IMR-90 (cell line): Measurements from ENCODE around the gene FNDC1. TPM values are rescaled to one million over a fixed set of nuclear protein-coding genes. Genes with fewer than 3 reads are reported as not detected.

ENCODE experiments used
- ATAC-seq: fragments of 200-7000 bp; cut with Tn5 transposase; 2 replicates; pipeline ENCODE4 v1.9.1; 2020; ENCODE audit warnings: low read depth, mild to moderate bottlenecking, moderate library complexity
- BruUV-seq: library from RNA; stranded (reverse); fragments of 400-500 nt; replicated peaks from 2 replicates; lab custom pipeline; 2021; lab: Mats Ljungman, UMichigan
- CTCF ChIA-PET: fragments of 300-600 bp; formaldehyde crosslinking; extraction: SDS; loops from one replicate; lab custom pipeline; 2021; ENCODE audit warnings: antibody characterized with exemption; lab: Yijun Ruan, JAX
- POLR2A ChIA-PET: fragments of 300-600 bp; sonication (Branson Sonifier 250); formaldehyde crosslinking; loops from one replicate; lab custom pipeline; 2022; ENCODE audit warnings: antibody characterized with exemption; ENCODE audit not compliant: unreplicated experiment; lab: Charles Lee
- DNase-seq: peaks from one replicate; pipeline ENCODE4 v3.0.0; 2013
- H2AFZ ChIP-seq: replicated peaks from 2 replicates; pipeline ENCODE3; 2013; ENCODE audit warnings: low read length, mild to moderate bottlenecking; ENCODE audit not compliant: poor library complexity
- H2AK5ac ChIP-seq: 2 replicates; pipeline ENCODE4 v1.6.1; 2013; ENCODE audit warnings: low read depth, low read length, inconsistent platforms
- H2AK9ac ChIP-seq: replicated peaks from 2 replicates; pipeline ENCODE3; 2013; ENCODE audit warnings: mild to moderate bottlenecking, low read depth, low read length, moderate library complexity; ENCODE audit not compliant: poor library complexity
- H2BK120ac ChIP-seq: 2 replicates; pipeline ENCODE4 v1.6.1; 2013; ENCODE audit warnings: low read depth, low read length, inconsistent platforms
- H2BK15ac ChIP-seq: 3 replicates; pipeline ENCODE4 v1.6.1; 2013; ENCODE audit warnings: low read depth, low read length, inconsistent platforms
- H2BK20ac ChIP-seq: 2 replicates; pipeline ENCODE4 v1.6.1; 2013; ENCODE audit warnings: low read depth, mild to moderate bottlenecking, inconsistent platforms, low read length, moderate library complexity
- H2BK5ac ChIP-seq: 2 replicates; pipeline ENCODE4 v1.6.1; 2013; ENCODE audit warnings: mild to moderate bottlenecking, low read depth, low read length, inconsistent platforms; ENCODE audit not compliant: poor library complexity, severe bottlenecking
- H3K14ac ChIP-seq: replicated peaks from 2 replicates; pipeline ENCODE4 v1.6.1; 2013; ENCODE audit warnings: low read depth, low read length, inconsistent platforms
- H3K18ac ChIP-seq: 2 replicates; pipeline ENCODE4 v1.6.1; 2013; ENCODE audit warnings: low read depth, low read length, control low read depth
- H3K23ac ChIP-seq: 2 replicates; pipeline ENCODE4 v1.6.1; 2013; ENCODE audit warnings: low read depth, low read length, inconsistent platforms
- H3K27ac ChIP-seq: 2 replicates; pipeline ENCODE4 v1.5.1; 2013; ENCODE audit warnings: mild to moderate bottlenecking, control low read depth, low read length; ENCODE audit not compliant: insufficient read depth
- H3K27me3 ChIP-seq: 2 replicates; pipeline ENCODE4 v1.6.1; 2013; ENCODE audit warnings: low read length; ENCODE audit not compliant: control insufficient read depth, insufficient read depth
- H3K36me3 ChIP-seq: 2 replicates; pipeline ENCODE4 v1.6.1; 2013; ENCODE audit warnings: low read length, mixed read lengths; ENCODE audit not compliant: control insufficient read depth, insufficient read depth
- H3K4ac ChIP-seq: 2 replicates; pipeline ENCODE4 v1.6.1; 2013; ENCODE audit warnings: low read depth, low read length, inconsistent platforms
- H3K4me1 ChIP-seq: 2 replicates; pipeline ENCODE4 v1.6.1; 2013; ENCODE audit warnings: low read length, mixed read lengths; ENCODE audit not compliant: control insufficient read depth, insufficient read depth
- H3K4me2 ChIP-seq: 2 replicates; pipeline ENCODE4 v1.6.1; 2013; ENCODE audit warnings: low read depth, mild to moderate bottlenecking, control low read depth, low read length, moderate library complexity
- H3K4me3 ChIP-seq: 2 replicates; pipeline ENCODE4 v1.5.1; 2013; ENCODE audit warnings: low read depth, mild to moderate bottlenecking, control low read depth, low read length, moderate library complexity; ENCODE audit not compliant: insufficient read depth
- H3K56ac ChIP-seq: 2 replicates; pipeline ENCODE4 v1.6.1; 2013; ENCODE audit warnings: low read length, inconsistent platforms; ENCODE audit not compliant: insufficient read depth; ENCODE audit errors: extremely low read depth
- H3K79me1 ChIP-seq, 2 experiments: 2 replicates each; pipeline ENCODE4 v1.6.1; 2013; ENCODE audit warnings: low read length in 2 of 2, inconsistent platforms in 1 of 2, low read depth in 1 of 2
- H3K9ac ChIP-seq: 2 replicates; pipeline ENCODE4 v1.6.1; 2013; ENCODE audit warnings: low read depth, low read length, control low read depth
- H3K9me1 ChIP-seq: 2 replicates; pipeline ENCODE4 v1.6.1; 2013; ENCODE audit warnings: low read length, inconsistent platforms; ENCODE audit not compliant: insufficient read depth
- H3K9me3 ChIP-seq: 2 replicates; pipeline ENCODE4 v1.6.1; 2013; ENCODE audit warnings: low read length; ENCODE audit not compliant: control insufficient read depth, insufficient read depth
- H4K20me1 ChIP-seq: 2 replicates; pipeline ENCODE4 v1.6.1; 2013; ENCODE audit warnings: low read length, inconsistent platforms; ENCODE audit not compliant: insufficient read depth
- H4K5ac ChIP-seq: 2 replicates; pipeline ENCODE4 v1.6.1; 2013; ENCODE audit warnings: mild to moderate bottlenecking, low read depth, low read length, control low read depth
- H4K8ac ChIP-seq, 2 experiments: 2 replicates each; pipeline ENCODE4 v1.6.1; 2013; ENCODE audit warnings: low read depth in 2 of 2, low read length in 2 of 2, control low read depth in 1 of 2, inconsistent platforms in 1 of 2
- H4K91ac ChIP-seq: 2 replicates; pipeline ENCODE4 v1.6.1; 2013; ENCODE audit warnings: low read depth, low read length, inconsistent platforms; ENCODE audit not compliant: insufficient read depth
- BHLHE40 ChIP-seq: fragments of 150-350 bp; IDR thresholded peaks from 2 replicates; pipeline ENCODE4 v1.6.1; 2016; ENCODE audit warnings: mild to moderate bottlenecking, low read depth, low read length
- CEBPB ChIP-seq: IDR thresholded peaks from 2 replicates; pipeline ENCODE4 v1.6.1; 2012; ENCODE audit warnings: low read depth, low read length, improper control_type of control experiment
- CHD1 ChIP-seq: IDR thresholded peaks from 2 replicates; pipeline ENCODE4 v1.6.1; 2012; ENCODE audit warnings: low read depth, low read length, improper control_type of control experiment
- FOS ChIP-seq: fragments of 150-350 bp; IDR thresholded peaks from 2 replicates; pipeline ENCODE4 v1.6.1; 2016; ENCODE audit warnings: low read depth, low read length
- MAFK ChIP-seq: IDR thresholded peaks from 2 replicates; pipeline ENCODE4 v1.6.1; 2012; ENCODE audit warnings: low read depth, low read length, improper control_type of control experiment
- MAZ ChIP-seq: IDR thresholded peaks from 2 replicates; pipeline ENCODE4 v1.6.1; 2012; ENCODE audit warnings: low read depth, mild to moderate bottlenecking, low read length, improper control_type of control experiment, moderate library complexity, borderline replicate concordance
- MXI1 ChIP-seq: IDR thresholded peaks from 2 replicates; pipeline ENCODE4 v1.6.1; 2012; ENCODE audit warnings: low read depth, mild to moderate bottlenecking, low read length, moderate library complexity, borderline replicate concordance
- NFE2L2 ChIP-seq: fragments of 150-350 bp; IDR thresholded peaks from 2 replicates; pipeline ENCODE4 v1.6.1; 2016; ENCODE audit warnings: low read depth, mild to moderate bottlenecking, low read length
- POLR2A ChIP-seq: IDR thresholded peaks from 2 replicates; pipeline ENCODE4 v1.6.1; 2012; ENCODE audit warnings: mild to moderate bottlenecking, low read depth, low read length
- RAD21 ChIP-seq: IDR thresholded peaks from 2 replicates; pipeline ENCODE4 v1.6.1; 2012; ENCODE audit warnings: low read length, improper control_type of control experiment
- RCOR1 ChIP-seq: IDR thresholded peaks from 2 replicates; pipeline ENCODE4 v1.6.1; 2012; ENCODE audit warnings: mild to moderate bottlenecking, low read length, improper control_type of control experiment; ENCODE audit not compliant: insufficient replicate concordance
- RFX5 ChIP-seq: IDR thresholded peaks from 2 replicates; pipeline ENCODE4 v1.8.0; 2012; ENCODE audit warnings: low read depth, mild to moderate bottlenecking, low read length, moderate library complexity
- SMC3 ChIP-seq: fragments of 150-350 bp; IDR thresholded peaks from 2 replicates; pipeline ENCODE4 v1.6.1; 2016; ENCODE audit warnings: low read depth, mild to moderate bottlenecking, antibody characterized with exemption, low read length, moderate library complexity
- WGBS, 2 experiments: methylation state at CpG; one replicate each; pipeline versions ENCODE4 v1.1.5 to v1.1.7; 2013; ENCODE audit warnings: missing lambda C conversion rate in 2 of 2; ENCODE audit not compliant: insufficient read length in 1 of 2; ENCODE audit errors: extremely low coverage in 2 of 2; 5-methylcytosine and 5-hydroxymethylcytosine counted together
- dilution Hi-C: fragments of 300-500 bp; cut with HindIII; formaldehyde crosslinking; loops from one replicate; pipeline ENCODE4 v1.14.3; 2018; ENCODE audit warnings: low sequenced_read_pairs; ENCODE audit not compliant: unreplicated experiment
- in situ Hi-C: fragments of 300-500 bp; cut with MboI; formaldehyde crosslinking; loops from 3 replicates; pipeline ENCODE4 v1.14.3; 2019; ENCODE audit warnings: low sequenced_read_pairs, inconsistent platforms, mixed read lengths
- intact Hi-C: fragments of 100-400 bp; cut with micrococcal nuclease; formaldehyde crosslinking; loops from 2 replicates; pipeline ENCODE4 v1.10.0; 2022
- polyA plus RNA-seq, 3 experiments: library from polyadenylated mRNA; depleted of rRNA; stranded (reverse); fragments of >200 nt; gene quantifications; 2 replicates each; pipeline ENCODE4 v1.2.3, GENCODE V29; 2012; ENCODE audit warnings: low replicate concordance in 1 of 3
- total RNA-seq: library from RNA; depleted of rRNA; stranded (reverse); fragments of >200 nt; gene quantifications from 2 replicates; pipeline ENCODE4 v1.2.3, GENCODE V29; 2012
- TF ChIP-seq, protein P1 (sequence below): fragments of 150-350 bp; IDR thresholded peaks from 2 replicates; pipeline ENCODE4 v1.6.1; 2016; ENCODE audit warnings: low read depth, mild to moderate bottlenecking, low read length, moderate library complexity, borderline replicate concordance
- TF ChIP-seq, protein P2 (sequence below): fragments of 150-350 bp; IDR thresholded peaks from 2 replicates; pipeline ENCODE4 v1.6.1; 2017; ENCODE audit warnings: mild to moderate bottlenecking, antibody characterized with exemption, low read length, low read depth
- TF ChIP-seq, protein P3 (sequence below): conservative IDR thresholded peaks from 2 replicates; pipeline ENCODE4 v1.5.1; 2012; ENCODE audit warnings: mild to moderate bottlenecking, low read depth, low read length, improper control_type of control experiment

The FNDC1 gene
- total and polyA plus RNA-seq, 2 of the 4 experiments (the other 2 are of a cell fraction), result 0.03 TPM; not detected in 1

DNA sequence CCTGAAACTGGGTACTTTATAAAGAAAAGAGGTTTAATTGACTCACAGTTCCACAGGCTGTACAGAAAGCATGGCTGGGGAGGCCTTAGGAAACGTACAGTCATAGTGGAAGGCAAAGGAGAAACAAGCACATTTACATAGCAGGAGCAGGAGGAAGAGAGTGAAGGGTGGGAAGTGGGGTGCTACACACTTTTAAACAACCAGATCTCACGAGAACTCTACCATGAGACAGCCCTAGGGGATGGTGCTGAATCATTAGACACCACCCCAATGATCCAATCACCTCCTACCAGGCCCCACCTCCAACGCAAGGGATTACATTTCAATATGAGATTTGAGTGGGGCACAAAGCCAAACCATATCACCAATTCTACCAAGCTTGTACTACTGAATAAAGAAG lies 7.4 kb upstream of the FNDC1 start:
- CTCF ChIA-PET, result interaction anchor here (1.3 kb wide), 1 partner anchor 12 kb away, joined by 3 read pairs; no protein-coding TSS in a partner anchor
- no TSS peak for BruUV-seq
- Histone ChIP-seq H2BK120ac (no peak overlapping the region), H3K9me1 (no peaks in the 10 kb centered on the region), H3K4me3 (no peak overlapping the region), H3K14ac (no peak overlapping the region), H2AFZ (no peak overlapping the region), H3K79me1 (no peaks in the 10 kb centered on the region), H3K23ac (no peak overlapping the region), H3K4me1 (no peaks in the 10 kb centered on the region; the same call in 1 of the 2 replicates), H4K91ac (no peak overlapping the region), H3K27me3 (peaks cover 16% of the 10 kb centered on the region), H2AK9ac (no peak overlapping the region), H4K5ac (no peak overlapping the region), H3K4ac (no peak overlapping the region), H3K18ac (no peak overlapping the region), H2BK20ac (no peak overlapping the region), H3K4me2 (no peak overlapping the region), H4K20me1 (no peaks in the 10 kb centered on the region), H3K36me3 (no peaks in the 10 kb centered on the region), H3K9ac (no peak overlapping the region), H3K9me3 (no peaks in the 10 kb centered on the region), H2BK5ac (no peak overlapping the region), H2AK5ac (no peak overlapping the region), H3K27ac (no peak overlapping the region), H2BK15ac (no peak overlapping the region), H3K56ac (no peak overlapping the region), H4K8ac (no peak overlapping the region)
- in situ Hi-C loops (no loop called here), dilution Hi-C loops (no loop called here), intact Hi-C loops (no loop called here)
- TF ChIP-seq RFX5 (no peak), MAFK (no peak), CHD1 (no peak), MXI1 (no peak), MAZ (no peak), SMC3 (no peak), RCOR1 (no peak), RAD21 (no peak), CEBPB (no peak), NFE2L2 (no peak), BHLHE40 (no peak), POLR2A (no peak), FOS (no peak)
- TF ChIP-seq, protein P1, sequence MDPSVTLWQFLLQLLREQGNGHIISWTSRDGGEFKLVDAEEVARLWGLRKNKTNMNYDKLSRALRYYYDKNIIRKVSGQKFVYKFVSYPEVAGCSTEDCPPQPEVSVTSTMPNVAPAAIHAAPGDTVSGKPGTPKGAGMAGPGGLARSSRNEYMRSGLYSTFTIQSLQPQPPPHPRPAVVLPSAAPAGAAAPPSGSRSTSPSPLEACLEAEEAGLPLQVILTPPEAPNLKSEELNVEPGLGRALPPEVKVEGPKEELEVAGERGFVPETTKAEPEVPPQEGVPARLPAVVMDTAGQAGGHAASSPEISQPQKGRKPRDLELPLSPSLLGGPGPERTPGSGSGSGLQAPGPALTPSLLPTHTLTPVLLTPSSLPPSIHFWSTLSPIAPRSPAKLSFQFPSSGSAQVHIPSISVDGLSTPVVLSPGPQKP, result no peak
- TF ChIP-seq, protein P2, sequence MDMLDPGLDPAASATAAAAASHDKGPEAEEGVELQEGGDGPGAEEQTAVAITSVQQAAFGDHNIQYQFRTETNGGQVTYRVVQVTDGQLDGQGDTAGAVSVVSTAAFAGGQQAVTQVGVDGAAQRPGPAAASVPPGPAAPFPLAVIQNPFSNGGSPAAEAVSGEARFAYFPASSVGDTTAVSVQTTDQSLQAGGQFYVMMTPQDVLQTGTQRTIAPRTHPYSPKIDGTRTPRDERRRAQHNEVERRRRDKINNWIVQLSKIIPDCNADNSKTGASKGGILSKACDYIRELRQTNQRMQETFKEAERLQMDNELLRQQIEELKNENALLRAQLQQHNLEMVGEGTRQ, result no peak
- TF ChIP-seq, protein P3, sequence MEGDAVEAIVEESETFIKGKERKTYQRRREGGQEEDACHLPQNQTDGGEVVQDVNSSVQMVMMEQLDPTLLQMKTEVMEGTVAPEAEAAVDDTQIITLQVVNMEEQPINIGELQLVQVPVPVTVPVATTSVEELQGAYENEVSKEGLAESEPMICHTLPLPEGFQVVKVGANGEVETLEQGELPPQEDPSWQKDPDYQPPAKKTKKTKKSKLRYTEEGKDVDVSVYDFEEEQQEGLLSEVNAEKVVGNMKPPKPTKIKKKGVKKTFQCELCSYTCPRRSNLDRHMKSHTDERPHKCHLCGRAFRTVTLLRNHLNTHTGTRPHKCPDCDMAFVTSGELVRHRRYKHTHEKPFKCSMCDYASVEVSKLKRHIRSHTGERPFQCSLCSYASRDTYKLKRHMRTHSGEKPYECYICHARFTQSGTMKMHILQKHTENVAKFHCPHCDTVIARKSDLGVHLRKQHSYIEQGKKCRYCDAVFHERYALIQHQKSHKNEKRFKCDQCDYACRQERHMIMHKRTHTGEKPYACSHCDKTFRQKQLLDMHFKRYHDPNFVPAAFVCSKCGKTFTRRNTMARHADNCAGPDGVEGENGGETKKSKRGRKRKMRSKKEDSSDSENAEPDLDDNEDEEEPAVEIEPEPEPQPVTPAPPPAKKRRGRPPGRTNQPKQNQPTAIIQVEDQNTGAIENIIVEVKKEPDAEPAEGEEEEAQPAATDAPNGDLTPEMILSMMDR, result no peak
- POLR2A ChIA-PET, result no interaction called here
- no CpG with 5 or more reads among the region's 3 CpGs for WGBS, 2 experiments
- ATAC-seq (no peak), DNase-seq (no peak)
